GM18511 (cell line): ENCODE data around the gene GPATCH2.
"Not testable (repeated sequence)": the region's sequence is repeated elsewhere in the genome, so short reads cannot be mapped to it uniquely, and the experiment has no call there.

Experiments
- ATAC-seq: cut with Tn5 transposase; IDR thresholded peaks from one replicate; pipeline ENCODE4 v1.9.1; 2021; ENCODE audit warnings: mild to moderate bottlenecking, moderate library complexity; ENCODE audit not compliant: unreplicated experiment

Gene GPATCH2

DNA sequence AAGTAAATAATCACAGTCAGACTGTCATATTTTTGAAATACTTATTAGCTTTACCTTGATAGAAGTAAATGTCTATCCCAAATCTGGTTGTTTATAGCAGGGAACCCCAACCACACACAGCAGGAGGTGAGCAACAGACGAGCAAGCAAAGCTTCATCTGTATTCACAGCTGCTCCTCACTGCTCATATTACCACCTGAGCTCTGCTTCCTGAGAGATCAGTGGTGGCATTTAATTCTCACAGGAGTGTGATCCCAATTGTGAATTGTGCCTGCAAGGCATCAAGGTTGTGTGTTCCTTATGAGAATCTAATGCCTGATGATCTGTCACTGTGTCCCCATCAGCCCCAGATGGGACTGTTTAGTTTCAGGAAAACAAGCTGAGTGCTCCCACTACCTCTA, 104.3 kb downstream of the GPATCH2 start:
- no peak for ATAC-seq

DNA sequence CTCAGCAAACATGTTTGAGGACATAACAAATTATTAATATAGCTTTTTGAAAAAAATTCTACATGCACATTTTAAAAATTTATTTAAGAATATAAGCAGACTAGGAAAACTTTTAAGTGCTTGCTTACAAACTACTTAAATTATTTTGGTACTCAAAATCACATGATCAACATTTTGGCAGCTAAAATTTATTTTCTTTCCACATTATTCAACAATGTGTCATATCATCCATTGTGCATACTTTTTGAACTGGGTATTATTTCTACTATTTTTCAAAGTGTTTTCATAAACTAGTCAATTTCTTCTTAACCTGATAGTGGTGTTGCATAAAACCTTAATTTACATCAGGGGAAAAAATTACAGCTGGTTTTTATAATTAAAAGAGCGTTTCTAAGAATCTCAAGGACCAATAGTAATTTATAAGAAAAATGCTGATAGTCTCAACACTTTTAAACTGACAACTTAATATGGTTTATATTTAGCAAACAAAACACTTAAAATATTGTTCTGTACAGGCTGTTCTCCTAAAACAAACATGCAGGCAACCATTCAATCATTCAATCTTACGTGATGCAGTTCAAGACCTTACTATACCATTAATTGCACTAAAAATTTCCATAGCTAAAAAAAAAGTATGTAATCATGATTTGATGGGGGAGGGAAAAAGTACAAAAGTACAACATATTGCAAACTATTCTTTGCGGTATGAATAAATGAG, 105.0 kb downstream of the GPATCH2 start:
- no peak for ATAC-seq

DNA sequence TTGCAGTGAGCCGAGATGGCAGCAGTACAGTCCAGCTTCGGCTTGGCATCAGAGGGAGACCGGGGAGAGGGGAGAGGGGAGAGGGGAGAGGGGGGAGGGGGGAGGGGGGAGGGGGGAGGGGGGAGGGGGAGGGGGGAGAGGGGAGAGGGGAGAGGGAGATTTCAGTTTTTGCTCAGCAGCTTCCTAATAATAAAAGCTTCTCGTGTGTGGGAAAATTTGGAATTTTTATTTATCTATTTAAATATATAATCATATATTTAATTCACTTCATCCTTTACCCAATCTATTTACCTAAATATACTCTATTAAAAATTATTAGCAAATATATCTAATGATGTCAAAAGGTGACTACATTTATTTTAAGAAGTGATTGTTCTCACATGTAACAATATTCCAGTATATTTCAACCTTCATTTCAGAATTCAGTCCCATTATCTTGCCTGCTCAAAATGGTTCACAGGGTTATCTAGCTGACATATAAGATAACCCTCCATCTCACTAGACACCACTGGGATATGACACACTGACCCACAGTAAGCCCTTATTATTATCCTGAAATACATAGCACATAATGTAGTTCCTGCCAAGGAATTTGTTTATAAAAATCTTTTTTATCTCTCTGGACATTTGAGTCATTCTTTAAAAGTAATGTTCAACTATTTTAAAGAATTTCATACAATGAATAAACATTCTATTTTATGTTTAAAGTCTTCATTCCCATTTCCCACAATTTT, 105.9 kb downstream of the GPATCH2 start:
- ATAC-seq, result no peak

DNA sequence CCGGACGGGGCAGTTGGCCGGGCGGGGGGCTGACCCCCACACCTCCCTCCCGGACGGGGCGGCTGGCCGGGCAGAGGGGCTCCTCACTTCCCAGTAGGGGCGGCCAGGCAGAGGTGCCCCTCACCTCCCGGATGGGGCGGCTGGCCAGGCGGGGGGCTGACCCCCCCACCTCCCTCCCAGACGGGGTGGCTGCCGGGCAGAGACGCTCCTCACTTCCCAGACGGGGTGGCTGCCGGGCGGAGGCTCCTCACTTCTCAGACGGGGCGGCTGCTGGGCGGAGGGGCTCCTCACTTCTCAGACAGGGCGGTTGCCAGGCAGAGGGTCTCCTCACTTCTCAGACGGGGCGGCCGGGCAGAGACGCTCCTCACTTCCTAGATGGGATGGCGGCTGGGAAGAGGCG, 107.0 kb downstream of the GPATCH2 start:
- ATAC-seq, result not testable (repeated sequence)

DNA sequence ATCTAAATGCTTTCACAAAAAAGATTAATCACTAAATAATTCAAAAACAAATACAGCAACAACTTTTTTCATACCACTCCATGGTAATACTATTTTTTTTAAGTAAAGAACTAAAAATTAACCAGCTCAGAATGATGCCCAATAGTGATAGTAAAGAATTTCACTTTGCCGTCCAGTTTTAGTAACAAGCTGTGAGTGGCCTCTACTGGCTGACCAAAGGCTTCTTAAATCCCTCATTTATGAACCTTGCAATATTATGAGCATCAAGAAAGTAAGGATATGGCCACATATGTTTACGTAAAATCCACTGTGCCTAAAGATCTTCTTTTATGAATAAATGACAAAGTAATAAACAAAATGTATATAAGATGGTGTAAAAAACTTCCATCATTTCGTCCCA, 108.6 kb downstream of the GPATCH2 start:
- ATAC-seq, result no peak

DNA sequence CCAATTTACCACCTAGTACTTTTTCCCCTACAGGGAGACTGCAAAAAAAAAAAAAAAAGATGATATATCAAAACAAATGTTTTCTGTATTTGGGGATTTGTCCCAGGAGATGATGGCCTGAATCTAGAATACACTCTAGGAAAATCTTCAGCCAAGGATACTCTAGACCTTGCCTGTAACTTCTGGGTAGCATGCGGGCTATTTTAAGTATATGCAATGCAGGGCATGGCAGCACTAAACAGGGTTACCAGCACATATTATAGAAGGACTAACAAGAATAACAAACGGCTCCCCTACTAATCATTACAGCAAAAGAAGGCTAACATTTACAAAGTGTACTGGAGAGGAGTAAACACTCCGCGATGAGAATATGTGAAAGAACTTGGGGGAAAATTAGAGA, 109.6 kb downstream of the GPATCH2 start:
- no peak for ATAC-seq

DNA sequence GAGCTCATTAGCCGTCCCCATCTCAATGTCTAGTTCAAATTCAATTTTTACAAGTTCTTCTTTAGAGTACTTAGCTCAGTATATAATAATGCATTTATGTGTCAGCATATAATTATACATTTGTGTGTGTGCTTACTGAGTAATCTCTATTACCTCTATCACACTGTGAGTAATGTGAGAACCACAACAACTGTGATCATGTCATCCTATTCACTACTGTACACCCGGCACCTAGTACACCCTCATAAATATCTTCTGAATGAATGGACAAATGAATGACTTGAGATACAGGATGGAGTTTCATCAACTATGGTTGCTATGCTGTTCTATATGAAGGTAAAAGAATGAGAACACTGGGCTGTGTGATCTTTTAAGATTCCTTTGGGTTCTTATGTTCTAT, 124.0 kb downstream of the GPATCH2 start:
- ATAC-seq, result no peak

DNA sequence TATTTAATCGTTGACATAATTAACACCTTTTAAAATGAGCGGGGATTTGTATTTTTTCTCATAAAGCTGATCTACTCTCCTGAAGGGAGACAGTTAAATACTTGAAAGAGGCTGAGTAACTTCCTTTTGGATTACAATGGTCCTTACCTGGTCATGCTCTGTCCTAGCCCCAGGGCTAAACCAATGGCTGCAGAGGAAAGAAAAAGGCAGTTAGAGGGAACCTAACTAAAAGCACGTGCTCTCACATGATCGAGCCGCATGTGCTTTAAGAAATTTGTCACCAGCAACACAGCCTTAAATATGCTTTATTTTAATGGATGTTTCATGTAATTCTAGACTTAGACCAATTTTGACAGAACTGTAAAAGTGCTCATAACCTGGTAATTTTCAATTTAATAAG, 132.7 kb downstream of the GPATCH2 start:
- no peak for ATAC-seq

DNA sequence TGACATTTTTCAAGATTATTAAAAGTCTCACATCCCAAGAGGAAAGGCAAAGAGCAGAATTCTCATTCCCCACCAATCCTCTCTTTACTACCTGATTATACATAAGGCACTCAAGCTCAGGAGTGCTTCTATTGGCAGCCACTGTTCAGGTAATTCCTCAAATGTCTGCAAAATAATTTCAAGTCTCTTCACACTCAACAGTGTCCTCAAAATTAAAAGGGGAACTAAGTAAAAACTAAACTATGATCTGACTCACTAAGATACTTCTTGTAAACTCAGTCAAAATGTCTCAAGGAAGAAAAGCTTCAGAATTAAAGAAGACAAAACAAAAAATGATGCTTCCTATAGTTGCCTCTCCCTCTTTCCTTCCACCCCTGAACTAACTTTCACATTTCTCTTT, 135.6 kb downstream of the GPATCH2 start:
- ATAC-seq, result peak; percentile 94

DNA sequence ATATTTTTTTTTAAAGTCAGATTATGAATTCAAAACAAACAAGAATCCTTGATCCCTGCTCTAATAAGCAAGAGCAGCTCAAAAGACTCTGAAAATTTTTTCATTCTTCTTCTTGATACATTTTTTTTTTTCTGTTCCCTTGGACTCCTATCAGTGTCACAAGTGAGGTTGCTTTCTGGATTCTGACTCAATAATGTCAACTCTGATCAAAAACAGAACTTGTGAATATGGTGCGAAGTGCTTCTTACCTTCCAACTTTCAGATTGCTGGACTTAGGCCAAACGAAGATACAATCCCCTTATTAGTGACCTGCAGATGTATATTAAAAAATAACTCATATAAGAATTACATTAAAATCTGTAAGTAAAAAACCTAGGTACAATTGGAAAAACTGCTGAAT, 136.1 kb downstream of the GPATCH2 start:
- ATAC-seq, result peak; percentile 86

DNA sequence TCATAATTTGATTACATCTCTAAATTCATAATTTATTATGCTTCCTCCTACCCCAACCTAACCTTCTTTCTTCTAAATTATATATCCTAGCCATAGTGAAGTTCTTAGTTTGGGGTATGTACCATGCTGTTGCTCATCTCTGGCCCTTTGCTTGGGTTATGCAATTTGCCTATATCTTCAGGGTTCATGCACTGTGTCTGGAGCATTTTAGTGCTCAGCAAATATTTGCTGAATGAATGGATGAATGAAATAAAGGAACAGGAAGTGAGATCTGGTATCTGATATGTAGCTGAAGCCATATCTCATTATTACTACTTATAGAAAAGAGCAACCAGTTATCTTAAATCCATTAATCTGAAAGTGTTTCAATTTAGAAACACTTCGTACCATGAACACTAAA, 137.6 kb downstream of the GPATCH2 start:
- ATAC-seq, result no peak

DNA sequence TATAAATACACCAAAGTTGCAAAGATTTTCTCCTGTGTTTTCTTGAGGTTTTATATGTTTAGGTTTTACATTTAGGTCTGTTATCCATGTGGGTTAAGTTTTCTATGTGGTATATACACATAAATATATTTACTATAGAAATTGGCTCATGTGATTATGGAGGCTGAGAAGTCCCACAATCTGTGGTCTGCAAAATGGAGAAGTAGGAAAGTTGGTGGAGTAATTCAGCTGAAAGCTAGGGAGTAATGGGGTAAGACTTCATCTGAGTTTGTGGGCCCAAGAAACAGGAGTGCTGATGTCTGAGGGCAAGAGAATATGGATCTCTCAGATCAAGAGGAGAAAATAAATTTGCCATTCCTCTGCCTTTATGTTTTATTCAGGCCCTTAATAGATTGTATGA, 146.0 kb downstream of the GPATCH2 start:
- ATAC-seq, result no peak

DNA sequence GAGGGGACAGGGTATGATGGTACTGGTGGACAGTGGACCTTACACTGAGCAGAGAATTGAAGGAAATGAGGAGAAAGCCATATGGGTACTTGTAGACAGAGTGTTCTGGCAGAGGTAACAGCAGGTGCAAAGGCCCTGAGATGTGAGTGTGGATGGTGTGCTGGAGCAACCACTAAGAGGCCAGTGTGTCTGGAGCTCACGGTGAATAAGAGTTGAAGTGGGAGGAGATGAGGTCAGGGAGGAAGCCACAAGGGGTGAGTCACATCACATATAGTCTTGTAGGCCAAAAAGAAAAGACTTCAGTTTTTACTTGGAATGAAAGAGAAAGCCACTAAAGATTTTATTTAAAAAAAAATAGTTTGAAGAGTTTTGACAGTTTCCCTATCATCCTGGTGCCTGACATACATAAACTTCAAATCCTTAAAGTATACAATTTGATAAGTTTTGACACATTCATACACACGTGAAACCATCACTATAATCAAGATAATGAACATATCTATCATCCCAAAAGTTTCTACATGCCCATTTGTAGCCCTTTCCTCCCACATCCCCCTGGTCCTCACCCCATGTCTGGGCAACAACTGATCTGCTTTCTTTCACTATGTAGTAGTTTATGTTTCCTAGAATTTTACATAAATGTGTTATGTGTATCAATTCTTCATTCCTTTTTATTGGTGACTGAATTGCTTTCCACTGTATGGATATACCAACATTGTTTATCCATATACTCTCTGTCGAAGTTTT, 148.4 kb downstream of the GPATCH2 start:
- peak; percentile 97 for ATAC-seq

DNA sequence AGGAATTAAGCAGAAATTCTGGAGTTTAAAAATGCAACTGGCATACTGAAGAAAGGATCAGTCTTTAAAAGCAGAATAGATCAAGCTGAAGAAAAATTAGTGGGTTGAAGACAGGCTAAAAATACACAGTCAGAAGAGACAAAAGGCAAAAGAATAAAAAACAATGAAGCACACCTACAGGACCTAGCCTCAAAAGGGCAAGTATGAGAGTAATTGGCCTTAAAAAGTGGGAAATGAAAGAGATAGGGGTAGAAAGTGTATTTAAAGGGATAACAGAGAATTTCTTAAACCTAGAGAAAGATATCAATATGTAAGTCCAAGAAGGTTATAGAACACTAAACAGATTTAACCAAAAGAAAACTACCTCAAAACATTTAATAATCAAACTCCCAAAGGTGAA, 152.4 kb downstream of the GPATCH2 start:
- no peak for ATAC-seq

DNA sequence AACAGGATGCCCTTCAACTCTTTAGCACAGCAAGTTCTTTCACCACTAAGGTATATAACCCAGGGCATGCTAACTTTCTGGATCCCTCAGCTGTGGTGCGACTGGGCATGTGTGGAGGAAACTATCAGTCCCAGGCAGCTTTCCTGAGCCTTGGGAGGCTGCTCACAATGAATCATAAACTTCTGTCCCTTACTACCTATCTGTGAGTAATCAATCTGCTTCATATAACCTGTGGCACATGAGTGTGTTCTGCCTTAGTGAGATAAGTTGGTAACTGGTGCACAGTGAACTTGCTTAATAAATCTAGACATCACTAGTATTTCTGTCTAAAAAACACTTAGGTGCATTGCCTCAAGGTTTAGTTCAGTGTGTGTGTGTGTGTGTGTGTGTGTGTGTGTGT, 158.0 kb downstream of the GPATCH2 start:
- no peak for ATAC-seq

DNA sequence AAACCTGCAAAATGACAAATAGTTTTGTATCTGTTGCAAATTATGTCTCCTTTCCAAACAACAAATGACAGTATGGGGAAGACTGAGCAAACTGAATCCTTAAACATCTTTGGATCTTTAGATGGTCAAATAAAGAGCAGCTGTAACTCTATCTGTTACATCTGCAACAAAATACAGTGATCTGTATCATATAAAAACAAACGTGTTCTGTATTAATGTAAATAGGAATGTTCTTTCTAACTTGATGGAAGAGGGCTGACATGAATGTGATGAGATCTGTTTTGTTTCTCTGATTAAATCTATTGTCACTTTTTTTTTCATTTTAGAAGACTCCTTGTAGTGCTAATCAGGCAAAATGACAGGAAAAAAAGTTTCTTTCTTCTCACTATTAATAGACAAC, 159.5 kb downstream of the GPATCH2 start:
- ATAC-seq, result no peak

DNA sequence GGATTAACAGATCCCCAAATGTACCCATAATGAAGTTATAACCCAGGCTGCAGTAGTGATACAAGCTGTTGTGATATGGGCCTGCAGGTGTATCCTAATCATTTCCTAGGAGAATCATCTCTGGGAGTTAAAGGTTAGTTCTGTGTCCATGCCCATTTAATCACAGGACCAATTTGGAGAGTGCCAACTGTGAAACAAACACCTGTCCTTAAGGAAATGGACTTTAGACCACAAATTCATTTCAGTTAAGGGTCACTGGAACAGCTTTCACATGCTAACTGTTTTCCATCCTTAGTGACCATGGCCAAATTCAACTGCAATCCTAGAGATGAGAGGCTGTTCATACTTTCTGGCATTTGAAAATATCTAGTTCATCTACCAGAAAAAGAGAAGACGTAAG, 160.9 kb downstream of the GPATCH2 start:
- ATAC-seq, result no peak

DNA sequence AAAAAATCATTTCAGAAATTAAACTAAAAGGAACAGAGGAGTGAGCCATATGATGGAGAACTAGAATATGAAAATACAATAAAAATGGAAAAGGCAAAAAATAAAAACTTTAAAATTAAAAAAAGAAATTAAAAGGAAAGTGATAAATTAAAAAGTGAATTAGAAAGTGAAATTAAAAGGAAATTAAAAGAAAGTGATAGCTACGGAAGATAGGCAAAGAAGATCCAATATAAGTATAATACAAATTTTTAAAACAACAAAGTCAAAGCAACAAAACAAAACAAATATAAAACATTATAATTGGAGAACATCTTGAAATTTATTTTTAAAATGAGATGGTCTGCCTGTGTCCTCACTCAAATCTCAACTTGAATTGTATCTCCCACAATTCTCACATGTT, 165.8 kb downstream of the GPATCH2 start:
- ATAC-seq, result no peak

DNA sequence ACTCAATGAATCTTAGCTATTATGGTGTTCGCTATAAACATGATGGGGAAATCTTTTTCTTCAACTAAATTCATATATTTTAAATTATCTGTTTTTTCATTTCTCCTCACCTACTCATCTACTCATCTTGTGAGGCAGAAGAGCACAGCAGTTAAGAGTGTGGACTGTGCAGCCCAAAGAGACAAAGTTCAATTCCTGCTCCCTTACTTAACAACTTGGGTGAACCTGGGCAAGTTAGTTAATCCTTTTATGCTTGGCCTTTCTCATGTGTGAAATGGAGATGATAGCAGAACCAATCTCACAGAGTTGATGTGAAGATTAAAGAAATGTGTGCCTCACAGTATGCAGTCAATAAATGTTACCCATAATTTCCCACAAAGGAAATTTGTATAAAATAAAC, 168.2 kb downstream of the GPATCH2 start:
- ATAC-seq, result no peak

DNA sequence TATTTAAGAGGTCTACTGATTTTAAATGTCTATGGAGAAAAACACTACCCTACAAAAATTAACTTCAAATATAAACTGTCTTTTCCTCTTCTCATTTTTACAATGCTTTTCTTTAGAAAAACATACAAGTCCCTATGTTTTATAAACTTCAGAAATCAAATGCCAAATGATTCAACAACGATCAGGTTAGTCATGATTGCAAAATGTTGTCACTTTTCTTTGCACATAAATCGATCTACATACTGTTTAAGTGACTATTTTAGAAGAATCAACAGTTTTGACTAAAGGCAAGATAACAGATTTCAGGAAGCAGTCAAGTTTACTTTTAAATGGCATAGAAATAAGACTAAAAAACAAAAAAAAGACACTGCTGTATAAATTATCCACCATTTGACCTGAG, 168.7 kb downstream of the GPATCH2 start:
- no peak for ATAC-seq

DNA sequence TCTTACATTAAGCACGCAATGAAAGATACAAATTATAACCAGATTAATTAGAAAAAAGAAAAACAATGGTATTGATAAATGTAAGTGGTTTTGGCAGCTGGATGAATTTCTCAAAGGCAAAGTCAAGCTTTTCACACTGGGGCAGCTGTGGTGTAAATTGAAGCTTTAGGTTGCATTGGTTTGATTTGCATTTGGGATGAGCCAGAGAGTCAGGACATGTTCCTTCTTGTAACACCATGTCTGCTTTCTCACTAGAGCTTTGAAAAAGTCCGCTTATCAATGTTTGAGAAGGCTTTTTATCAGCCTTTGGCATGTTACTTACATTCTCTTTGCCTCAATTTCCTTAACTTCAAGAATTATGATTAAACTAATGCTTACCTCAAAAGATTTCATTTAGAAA, 173.9 kb downstream of the GPATCH2 start:
- no peak for ATAC-seq

DNA sequence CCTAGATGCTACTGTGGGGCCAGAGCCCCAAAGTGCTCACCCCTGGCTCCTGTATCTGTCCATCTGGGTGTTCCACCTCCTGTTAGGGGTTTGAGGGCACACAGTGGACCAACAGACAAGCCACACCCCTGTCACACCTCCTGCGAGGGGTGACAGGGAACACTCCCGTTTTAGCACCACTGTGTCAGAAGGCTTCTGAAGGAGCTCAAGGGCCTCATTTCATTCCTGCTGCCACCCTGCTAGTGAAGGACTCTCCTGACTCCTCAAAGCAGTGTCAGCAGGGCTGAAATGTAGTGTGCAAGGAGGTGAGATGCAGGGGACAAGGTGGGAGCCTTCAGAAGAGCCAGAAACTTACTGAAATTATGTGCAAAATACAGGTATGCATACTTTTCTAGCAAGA, 174.6 kb downstream of the GPATCH2 start:
- no peak for ATAC-seq
